Measurements from ENCODE around the gene FANCM.

- TF ChIP-seq POLR2AphosphoS5 (IDR thresholded peaks at IDR 0.05; ENCODE audit: borderline replicate concordance, low read depth, low read length) = no peak
- no peak for TF ChIP-seq FOXP2 (optimal IDR thresholded peaks at IDR 0.05; ENCODE audit: control extremely low read depth, extremely low read length, insufficient read depth)
These were observed 74.4 kb downstream of the FANCM start for GRCh38 chr14:45210159-45210558.

Data from SK-N-MC (cell line).